HG03571 (cell line): ENCODE data around the gene ACD.
A peak's percentile ranks its signal among the peaks of the same experiment; 100 is the strongest.
"Not testable (repeated sequence)": the region's sequence is repeated elsewhere in the genome, so short reads cannot be mapped to it uniquely, and the experiment has no call there.

Experiments used
- ATAC-seq: cut with Tn5 transposase; IDR thresholded peaks from one replicate; pipeline ENCODE4 v1.9.1; 2021; ENCODE audit not compliant: unreplicated experiment

The ACD gene

GRCh38 chr16:67659675-67660563 lies at the start of gene ACD:
ACD (minus strand) TSS chr16:67660260; CDS start chr16:67660220, 40 bp downstream.
- ATAC-seq: peak; percentile 46

GRCh38 chr16:67709050-67709449 lies 49.0 kb upstream of the ACD start:
- no peak for ATAC-seq

- no peak for ATAC-seq
Measured at GRCh38 chr16:67708368-67708771, 48.3 kb upstream of the ACD start.

GRCh38 chr16:67707790-67708189 lies 47.7 kb upstream of the ACD start:
- ATAC-seq: no peak

GRCh38 chr16:67707210-67707609 lies 47.1 kb upstream of the ACD start:
- ATAC-seq: no peak

- ATAC-seq: no peak
Measured at GRCh38 chr16:67704110-67704509, 44.0 kb upstream of the ACD start.

GRCh38 chr16:67703626-67704025 lies 43.6 kb upstream of the ACD start:
- ATAC-seq: no peak

GRCh38 chr16:67702130-67702529 lies 42.1 kb upstream of the ACD start:
- ATAC-seq: no peak

- ATAC-seq: no peak
Measured at GRCh38 chr16:67701420-67701819, 41.4 kb upstream of the ACD start.

GRCh38 chr16:67699265-67699664 lies 39.2 kb upstream of the ACD start:
- no peak for ATAC-seq

GRCh38 chr16:67697422-67698185 lies 37.5 kb upstream of the ACD start:
- no peak for ATAC-seq

- ATAC-seq: no peak
Measured at GRCh38 chr16:67694611-67695010, 34.6 kb upstream of the ACD start.

- ATAC-seq: not testable (repeated sequence)
Measured at GRCh38 chr16:67693517-67694285, 33.6 kb upstream of the ACD start.

GRCh38 chr16:67685388-67686112 lies 25.5 kb upstream of the ACD start:
- ATAC-seq: no peak

GRCh38 chr16:67683767-67684166 lies 23.7 kb upstream of the ACD start:
- no peak for ATAC-seq

GRCh38 chr16:67679935-67680897 lies 20.2 kb upstream of the ACD start:
- ATAC-seq: no peak

GRCh38 chr16:67678354-67679023 lies 18.4 kb upstream of the ACD start:
- ATAC-seq: no peak

GRCh38 chr16:67677712-67678111 lies 17.7 kb upstream of the ACD start:
- no peak for ATAC-seq

- ATAC-seq: no peak
Measured at GRCh38 chr16:67676939-67677338, 16.9 kb upstream of the ACD start.
